ENCODE results near the gene GP1BB. TPM values are rescaled to one million over a fixed set of nuclear protein-coding genes. Genes with fewer than 3 reads are reported as not detected.

The GP1BB gene
- polyA plus RNA-seq, 1 experiment = 0.20 TPM

- POLR2A ChIA-PET = no interaction called here
- DNase-seq (ENCODE audit: low read depth, low spot score) = no peak
- H3K27me3 ChIP-seq (ENCODE audit: control insufficient read depth, insufficient read depth, low read length) = peaks cover 86% of the 10 kb centered on the region
Observed at GRCh38 chr22:19767427-19768341, 44.3 kb downstream of the GP1BB start.

GRCh38 chr22:19769393-19769715 lies 46.0 kb downstream of the GP1BB start:
- H3K27ac ChIP-seq (ENCODE audit: low read depth, low read length) = no peak overlapping the region
- TF ChIP-seq CTCF (IDR thresholded peaks at IDR 0.05; ENCODE audit: low read depth, low read length) = no peak
- ChIA-PET CTCF (no interaction called here), POLR2A (no interaction called here)
- no peak for DNase-seq (ENCODE audit: low read depth, low spot score)
- peaks cover 4% of the 10 kb centered on the region; the same call in 1 of the 2 replicates for H3K9me3 ChIP-seq (ENCODE audit: control insufficient read depth, insufficient read depth, low read length)
- peaks cover 85% of the 10 kb centered on the region for H3K27me3 ChIP-seq (ENCODE audit: control insufficient read depth, insufficient read depth, low read length)
- no peak overlapping the region for H3K4me3 ChIP-seq (ENCODE audit: low read depth, low read length)

More at GRCh38 chr22:19767427-19768341, 44.3 kb downstream of the GP1BB start:
- TF ChIP-seq CTCF (IDR thresholded peaks at IDR 0.05; ENCODE audit: low read depth, low read length) = no peak
- Histone ChIP-seq H3K27ac (ENCODE audit: low read depth, low read length) (no peak overlapping the region), H3K9me3 (ENCODE audit: control insufficient read depth, insufficient read depth, low read length) (peaks cover 20% of the 10 kb centered on the region; the same call in 1 of the 2 replicates), H3K4me3 (ENCODE audit: low read depth, low read length) (no peak overlapping the region)
- CTCF ChIA-PET = no interaction called here

DNA sequence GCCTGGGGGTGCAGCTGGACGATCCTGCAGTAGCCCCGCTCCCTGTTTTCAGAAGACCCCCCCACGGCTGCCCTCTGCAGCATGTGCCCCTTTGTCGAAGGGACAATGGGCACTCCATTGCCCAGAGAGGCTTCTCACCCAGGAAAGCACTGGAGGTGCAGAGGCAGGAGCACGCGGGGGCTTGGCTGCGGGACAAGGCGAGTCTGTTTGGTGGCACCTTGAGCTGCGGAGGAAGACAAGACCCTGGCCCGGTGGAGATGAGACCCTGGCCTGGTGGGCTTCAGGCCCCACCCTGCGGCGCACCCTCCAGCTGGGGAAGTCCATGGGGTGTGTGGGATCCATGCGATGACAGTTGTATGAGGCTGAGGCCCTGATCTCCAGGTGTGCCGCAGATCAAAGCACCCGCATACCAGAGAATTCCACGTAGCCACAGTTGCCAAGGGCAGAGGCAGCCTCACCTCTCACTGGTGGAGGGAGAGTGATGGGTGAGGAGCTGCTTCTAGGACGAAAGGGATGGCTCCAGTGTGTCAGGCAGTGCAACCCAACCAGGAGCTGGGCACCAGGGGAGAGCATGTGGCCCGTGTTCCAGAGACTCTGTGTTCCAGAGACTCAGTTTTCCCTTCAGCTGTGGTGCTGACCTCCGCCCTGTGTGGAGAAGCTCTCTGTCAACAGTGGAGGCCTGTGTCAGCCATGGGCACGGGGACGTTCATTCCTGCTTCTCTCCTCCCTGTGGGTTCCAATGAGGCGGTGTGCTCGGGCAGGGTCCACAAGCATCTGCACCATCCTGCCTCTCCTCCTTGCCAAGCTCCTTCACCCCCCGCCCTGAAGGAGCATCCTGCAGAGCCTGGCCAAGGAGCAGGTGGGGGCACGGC lies 47.2 kb downstream of the GP1BB start:
- CTCF ChIA-PET = interaction anchor here (1.1 kb wide), 1 partner anchor 140 kb away, joined by 3 read pairs; no protein-coding TSS in a partner anchor
- Histone ChIP-seq H3K4me3 (ENCODE audit: low read depth, low read length) (no peak overlapping the region), H3K27me3 (ENCODE audit: control insufficient read depth, insufficient read depth, low read length) (peaks cover 81% of the 10 kb centered on the region), H3K27ac (ENCODE audit: low read depth, low read length) (no peak overlapping the region), H3K9me3 (ENCODE audit: control insufficient read depth, insufficient read depth, low read length) (no peaks in the 10 kb centered on the region; the same call in 1 of the 2 replicates)
- no peak for DNase-seq (ENCODE audit: low read depth, low spot score)
- no peak for TF ChIP-seq CTCF (IDR thresholded peaks at IDR 0.05; ENCODE audit: low read depth, low read length)
- POLR2A ChIA-PET = no interaction called here

GRCh38 chr22:19772422-19772672 lies 49.0 kb downstream of the GP1BB start:
- no peaks in the 10 kb centered on the region; the same call in 1 of the 2 replicates for H3K9me3 ChIP-seq (ENCODE audit: control insufficient read depth, insufficient read depth, low read length)
- H3K27ac ChIP-seq (ENCODE audit: low read depth, low read length) = no peak overlapping the region
- ChIA-PET POLR2A (no interaction called here), CTCF (no interaction called here)
- no peak for DNase-seq (ENCODE audit: low read depth, low spot score)
- no peak for TF ChIP-seq CTCF (IDR thresholded peaks at IDR 0.05; ENCODE audit: low read depth, low read length)
- peaks cover 80% of the 10 kb centered on the region for H3K27me3 ChIP-seq (ENCODE audit: control insufficient read depth, insufficient read depth, low read length)
- no peak overlapping the region for H3K4me3 ChIP-seq (ENCODE audit: low read depth, low read length)
